ENCODE results near the gene CLDN16.

CLDN16 gene

DNA sequence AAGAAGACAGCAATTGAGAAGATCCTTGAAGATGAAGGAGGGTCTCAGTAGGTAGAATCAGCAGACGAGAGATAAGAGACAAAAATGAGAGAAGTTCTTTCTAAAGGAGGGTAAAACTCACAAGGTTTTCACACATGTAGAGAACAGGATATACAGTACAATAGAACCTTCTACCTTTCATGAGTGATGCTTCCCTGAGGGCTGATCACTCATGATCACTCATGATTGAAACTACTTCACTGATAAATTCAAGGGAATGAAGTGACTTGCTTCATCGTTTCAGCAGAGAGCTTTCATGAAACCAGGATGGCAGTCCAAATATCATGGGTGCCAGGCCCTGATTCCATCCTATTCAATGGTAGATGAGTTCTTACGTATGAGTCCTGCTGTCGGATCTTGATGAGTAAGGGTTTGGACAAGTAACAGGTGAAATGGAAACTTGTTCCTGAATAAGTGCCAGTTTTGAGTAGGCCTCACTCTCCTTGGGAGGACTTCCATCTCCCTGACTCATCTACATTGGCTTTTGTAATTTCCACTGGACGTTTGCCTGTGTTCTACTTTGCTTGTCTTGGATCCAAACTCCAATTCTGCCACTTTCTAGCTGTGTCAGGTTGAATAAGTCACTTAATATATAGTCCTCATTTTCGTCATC is 9.6 kb upstream of the CLDN16 start:
- FAIRE-seq: no peak
- DNase-seq (ENCODE audit: extremely low spot score, insufficient read length, low read depth): no peak

DNA sequence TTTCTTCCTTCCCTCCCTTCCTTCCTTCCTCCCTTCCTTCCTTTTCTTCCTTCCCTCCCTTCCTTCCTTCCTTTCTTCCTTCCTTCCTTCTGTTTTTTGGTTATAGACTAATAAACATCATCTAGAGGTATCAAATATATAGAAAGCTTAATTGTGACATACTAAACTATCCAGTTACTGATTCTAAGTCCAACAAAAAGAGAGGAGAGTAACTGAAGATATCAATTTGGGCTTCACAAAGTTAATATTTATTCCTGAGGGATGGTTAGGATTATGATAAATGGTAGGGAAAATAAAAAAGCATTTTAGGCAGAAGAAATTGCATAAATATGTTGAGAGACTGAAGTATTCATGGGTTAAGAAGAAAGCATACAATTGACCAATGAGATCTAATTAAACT is 7.8 kb upstream of the CLDN16 start:
- no peak for DNase-seq (ENCODE audit: extremely low spot score, insufficient read length, low read depth)

DNA sequence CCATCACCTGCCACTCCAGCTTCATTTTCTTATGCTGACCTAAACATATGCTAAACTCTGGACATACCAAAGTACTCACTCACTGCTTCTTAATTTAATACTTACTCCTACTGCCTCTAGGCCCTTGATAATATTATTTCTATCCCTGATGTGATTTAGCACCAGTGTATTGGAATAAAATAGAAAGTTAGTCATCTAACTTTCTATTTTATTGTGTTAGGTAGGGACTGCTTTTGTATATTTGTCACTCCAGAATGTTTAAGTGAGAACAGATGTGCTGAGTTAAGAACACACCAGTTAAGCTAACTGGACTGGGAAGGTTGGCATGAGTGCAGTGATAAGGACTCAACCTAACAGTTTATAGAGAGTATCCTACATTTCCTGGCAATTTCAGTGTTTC is 6.5 kb upstream of the CLDN16 start:
- FAIRE-seq: no peak
- no peak for DNase-seq (ENCODE audit: extremely low spot score, insufficient read length, low read depth)

More for the DNA sequence above, 7.8 kb upstream of the CLDN16 start:
- FAIRE-seq: no peak

DNA sequence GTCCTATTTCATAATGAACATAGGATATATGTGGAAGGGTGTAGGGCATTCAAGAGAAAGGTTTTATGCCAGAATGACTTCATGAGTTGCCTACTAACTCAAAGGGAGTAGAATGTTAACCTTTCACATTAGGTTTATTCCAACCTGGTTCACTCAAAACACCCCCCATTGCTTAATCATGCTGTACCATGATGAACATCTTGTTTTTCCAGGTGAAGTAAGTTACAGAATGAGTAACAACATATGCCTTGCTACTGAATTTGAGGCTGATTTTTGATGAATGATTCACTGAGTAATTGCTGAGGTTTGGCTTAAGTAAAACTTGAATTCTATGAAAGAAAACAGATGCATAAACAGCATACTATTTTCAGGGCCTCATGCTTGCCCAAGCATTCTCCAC is 5.9 kb upstream of the CLDN16 start:
- DNase-seq (ENCODE audit: extremely low spot score, insufficient read length, low read depth): no peak

DNA sequence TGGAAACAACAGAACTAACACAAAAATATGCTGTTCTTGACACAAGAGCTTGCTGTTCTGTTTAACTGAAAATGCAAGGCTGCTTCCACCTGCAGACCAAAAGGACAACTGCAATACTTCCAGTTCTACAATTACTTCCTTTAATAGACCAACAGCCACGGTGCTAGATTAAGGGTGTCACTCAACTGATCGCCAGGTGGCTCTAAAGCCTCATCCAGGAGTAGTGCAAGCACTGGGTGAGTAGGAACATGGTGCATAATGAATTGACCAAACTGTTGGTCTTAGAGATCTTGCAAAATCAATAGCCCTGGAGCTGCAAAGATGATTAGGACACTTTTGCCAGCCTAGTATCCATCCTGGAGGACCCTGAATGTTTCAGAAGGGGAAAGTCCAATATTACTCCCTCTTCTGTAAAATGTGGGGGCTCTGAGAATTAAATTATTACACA is 3.6 kb upstream of the CLDN16 start:
- peak; percentile 3 for DNase-seq (ENCODE audit: extremely low spot score, insufficient read length, low read depth)
- FAIRE-seq: peak; percentile 77

More for the DNA sequence above, 5.9 kb upstream of the CLDN16 start:
- no peak for FAIRE-seq

DNA sequence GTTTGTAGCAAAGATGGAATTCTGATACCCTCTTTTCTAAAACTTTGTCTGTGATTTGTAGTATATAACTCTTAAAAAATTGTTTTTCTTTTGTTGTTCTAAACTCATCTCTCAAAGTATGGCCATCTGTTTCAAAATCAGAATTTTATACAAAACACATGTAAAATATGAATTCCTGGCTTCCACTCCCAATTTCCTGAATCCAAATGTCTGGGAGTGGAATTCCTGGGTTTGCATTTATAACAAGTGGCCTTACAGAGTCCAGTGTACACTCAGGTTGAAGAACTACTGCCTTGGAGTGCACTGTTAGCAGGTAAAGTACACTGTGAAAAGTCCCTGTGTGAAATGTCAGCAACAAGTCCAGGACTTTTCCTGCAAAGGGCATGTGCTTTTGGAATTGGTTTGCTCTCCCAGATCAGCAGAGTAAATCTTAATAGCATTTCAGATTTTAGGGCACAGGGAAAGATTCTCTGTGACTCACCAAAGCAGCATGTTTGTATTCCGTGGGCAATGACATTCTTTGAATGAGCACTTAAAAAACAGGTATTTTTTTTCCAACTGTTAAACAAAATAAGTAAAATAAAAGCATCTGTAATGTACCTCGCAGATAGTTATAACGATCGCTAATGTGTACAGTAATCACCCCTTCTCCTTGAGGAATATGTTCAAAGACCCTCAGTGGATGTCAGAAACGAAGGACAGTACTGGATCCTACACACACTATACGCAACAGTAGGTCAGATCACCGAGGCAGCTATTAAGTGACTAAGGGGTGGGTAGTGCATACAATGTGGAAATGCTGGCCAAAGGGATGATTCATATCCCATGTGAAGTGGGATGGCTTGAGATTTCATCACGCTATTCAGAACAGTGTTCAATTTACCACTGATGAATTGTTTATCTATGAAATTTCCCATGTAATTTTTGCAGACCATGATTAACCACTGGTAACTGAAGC is 2.0 kb upstream of the CLDN16 start:
- DNase-seq (ENCODE audit: extremely low spot score, insufficient read length, low read depth) (no peak), FAIRE-seq (no peak)

DNA sequence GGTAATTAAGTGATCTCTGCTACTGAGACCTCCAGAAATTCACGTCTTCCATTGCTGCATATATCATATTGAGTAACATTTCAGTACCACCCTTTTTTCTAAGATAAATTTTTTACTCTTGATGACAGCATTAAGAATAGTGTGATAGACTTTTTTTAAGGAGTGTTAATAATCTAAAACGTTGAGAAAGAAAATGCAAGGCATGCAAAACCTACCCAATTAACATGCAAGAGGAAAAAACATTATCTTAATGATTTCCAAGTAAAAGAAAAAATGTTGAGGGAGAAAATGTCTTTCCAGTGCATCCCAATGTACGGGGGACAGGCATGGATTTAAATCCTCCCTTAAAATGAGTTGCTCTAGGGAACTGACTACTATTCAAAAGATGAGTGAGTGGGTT is 740 bp downstream of the CLDN16 start:
- no peak for DNase-seq (ENCODE audit: extremely low spot score, insufficient read length, low read depth)
- FAIRE-seq: no peak

DNA sequence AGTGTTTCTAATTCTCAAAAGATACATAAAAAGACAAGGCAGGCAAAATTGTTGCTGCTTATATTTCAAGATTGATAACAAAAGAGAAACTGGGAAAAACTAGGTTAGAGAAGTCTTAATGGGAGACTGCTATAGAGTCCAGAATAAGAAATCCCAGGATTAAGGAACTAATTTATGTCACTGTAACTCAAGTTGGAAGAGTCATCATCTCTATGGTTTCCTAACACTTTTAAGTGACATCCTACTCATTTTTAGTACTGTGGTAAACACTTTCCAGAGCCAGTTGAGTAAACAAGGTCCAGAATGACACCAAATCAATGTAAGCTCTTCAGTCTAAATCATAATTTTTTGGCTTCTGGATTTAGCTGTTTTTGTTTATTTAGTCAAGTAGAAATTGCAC is 8.0 kb downstream of the CLDN16 start:
- no peak for DNase-seq (ENCODE audit: extremely low spot score, insufficient read length, low read depth)
- FAIRE-seq: no peak

DNA sequence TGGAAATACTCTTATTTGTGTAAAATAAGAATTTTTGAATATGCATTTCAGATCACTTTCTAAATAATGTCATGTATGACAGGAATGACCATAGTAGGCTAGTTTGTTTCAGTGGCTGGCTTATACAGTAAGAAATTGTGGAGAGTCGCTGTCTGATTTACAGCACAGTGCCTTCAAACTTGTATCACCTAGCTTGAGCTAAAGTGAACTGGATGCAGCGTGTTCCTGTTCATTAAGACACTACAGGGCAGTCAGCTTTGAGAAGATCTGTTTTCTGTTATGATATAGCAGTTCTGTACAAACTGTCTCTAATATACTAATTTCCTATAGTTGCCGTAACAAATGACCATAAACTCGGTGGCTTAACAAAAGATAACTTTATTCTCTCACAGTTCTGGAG is 9.9 kb downstream of the CLDN16 start:
- FAIRE-seq (no peak), DNase-seq (ENCODE audit: extremely low spot score, insufficient read length, low read depth) (no peak)

DNA sequence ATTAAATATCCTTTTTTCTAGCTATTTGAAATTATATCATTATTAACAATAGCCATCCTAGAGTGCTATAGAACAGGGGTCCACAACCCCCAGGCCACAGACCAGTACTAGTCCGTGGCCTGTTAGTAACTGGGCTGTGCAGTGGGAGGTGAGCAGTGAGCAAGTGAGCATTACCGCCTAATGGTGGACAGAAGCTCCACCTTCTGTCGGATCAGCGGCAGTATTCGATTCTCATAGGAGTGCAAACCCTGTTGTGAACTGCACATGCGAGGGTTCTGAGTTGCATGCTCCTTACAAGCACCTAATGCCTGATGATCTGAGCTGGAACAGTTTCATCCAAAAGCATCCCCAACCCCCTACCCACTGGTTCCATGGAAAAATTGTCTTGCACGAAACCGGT is 11.7 kb downstream of the CLDN16 start:
- DNase-seq (ENCODE audit: extremely low spot score, insufficient read length, low read depth): no peak
- no peak for FAIRE-seq

DNA sequence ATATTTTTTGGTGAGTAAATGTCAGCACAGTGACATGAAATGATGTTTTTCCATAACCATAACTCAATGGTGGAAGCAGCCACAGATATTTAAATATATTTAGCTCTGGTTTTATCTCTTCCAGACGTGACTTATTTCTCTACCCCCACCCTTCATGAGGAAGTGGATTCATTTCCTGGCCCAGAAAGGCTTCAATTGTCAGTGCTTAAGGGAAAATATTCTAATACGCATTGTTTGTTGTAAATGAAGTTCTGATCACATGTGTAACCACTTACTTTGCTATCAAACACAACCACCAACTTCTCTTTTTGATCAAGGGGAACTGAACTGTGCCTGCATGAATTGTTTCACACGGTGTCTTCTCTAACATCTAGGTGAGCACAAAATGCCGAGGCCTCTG is 14.0 kb downstream of the CLDN16 start:
- FAIRE-seq: no peak

DNA sequence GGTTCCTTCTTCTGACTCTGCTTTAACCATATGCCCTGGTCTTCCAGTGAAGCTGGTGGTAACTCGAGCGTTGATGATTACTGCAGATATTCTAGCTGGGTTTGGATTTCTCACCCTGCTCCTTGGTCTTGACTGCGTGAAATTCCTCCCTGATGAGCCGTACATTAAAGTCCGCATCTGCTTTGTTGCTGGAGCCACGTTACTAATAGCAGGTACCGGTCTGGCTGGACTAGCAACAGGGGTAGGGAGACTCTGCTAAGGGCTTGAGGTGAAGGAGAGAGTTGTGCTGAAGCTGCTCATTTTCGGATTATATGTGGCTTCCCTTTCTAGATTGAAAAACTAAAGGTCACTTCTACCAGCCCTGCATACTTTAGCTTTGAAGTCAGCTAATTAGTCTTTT is 16.8 kb downstream of the CLDN16 start:
- FAIRE-seq (no peak), DNase-seq (ENCODE audit: extremely low spot score, insufficient read length, low read depth) (no peak)

More for the DNA sequence above, 14.0 kb downstream of the CLDN16 start:
- DNase-seq (ENCODE audit: extremely low spot score, insufficient read length, low read depth): no peak

DNA sequence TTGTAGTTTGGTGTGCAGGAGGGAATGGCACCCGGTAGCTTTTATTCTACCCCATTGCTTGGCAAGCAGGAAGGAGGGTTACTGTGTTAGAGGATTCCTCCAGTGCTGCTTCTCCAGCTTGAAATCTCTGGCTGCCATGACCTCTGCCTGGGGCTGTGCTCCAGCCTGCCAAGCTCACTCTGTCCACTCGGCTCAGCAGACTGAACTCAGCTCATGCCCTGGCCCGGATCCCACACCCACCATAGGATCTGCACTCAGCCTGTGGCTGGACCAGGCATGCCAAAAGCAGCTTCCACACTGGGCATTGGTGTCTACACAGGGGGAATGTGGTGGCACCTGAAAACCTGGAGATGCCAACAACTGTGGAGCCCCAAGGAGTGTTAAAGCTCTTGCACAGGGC is 26.3 kb downstream of the CLDN16 start:
- FAIRE-seq: no peak
- no peak for DNase-seq (ENCODE audit: extremely low spot score, insufficient read length, low read depth)

DNA sequence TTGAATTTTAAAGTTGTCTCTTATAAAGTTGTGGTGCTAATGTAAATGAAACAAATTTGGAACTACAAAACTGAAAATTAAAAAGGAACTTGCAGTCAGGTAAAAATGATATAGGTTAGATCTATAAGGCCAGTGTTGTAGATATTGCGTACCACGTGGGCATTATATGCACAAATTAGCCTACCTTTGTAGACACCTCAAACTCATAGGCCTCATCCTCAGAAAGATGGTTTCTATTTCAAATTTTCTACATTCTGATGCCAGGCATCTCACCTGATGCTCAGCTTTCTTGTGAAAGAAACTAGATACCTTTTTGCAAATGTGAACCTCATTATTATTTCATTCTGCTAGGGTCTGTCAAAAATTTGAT is 36.1 kb downstream of the CLDN16 start:
- no peak for DNase-seq (ENCODE audit: extremely low spot score, insufficient read length, low read depth)
- no peak for FAIRE-seq

DNA sequence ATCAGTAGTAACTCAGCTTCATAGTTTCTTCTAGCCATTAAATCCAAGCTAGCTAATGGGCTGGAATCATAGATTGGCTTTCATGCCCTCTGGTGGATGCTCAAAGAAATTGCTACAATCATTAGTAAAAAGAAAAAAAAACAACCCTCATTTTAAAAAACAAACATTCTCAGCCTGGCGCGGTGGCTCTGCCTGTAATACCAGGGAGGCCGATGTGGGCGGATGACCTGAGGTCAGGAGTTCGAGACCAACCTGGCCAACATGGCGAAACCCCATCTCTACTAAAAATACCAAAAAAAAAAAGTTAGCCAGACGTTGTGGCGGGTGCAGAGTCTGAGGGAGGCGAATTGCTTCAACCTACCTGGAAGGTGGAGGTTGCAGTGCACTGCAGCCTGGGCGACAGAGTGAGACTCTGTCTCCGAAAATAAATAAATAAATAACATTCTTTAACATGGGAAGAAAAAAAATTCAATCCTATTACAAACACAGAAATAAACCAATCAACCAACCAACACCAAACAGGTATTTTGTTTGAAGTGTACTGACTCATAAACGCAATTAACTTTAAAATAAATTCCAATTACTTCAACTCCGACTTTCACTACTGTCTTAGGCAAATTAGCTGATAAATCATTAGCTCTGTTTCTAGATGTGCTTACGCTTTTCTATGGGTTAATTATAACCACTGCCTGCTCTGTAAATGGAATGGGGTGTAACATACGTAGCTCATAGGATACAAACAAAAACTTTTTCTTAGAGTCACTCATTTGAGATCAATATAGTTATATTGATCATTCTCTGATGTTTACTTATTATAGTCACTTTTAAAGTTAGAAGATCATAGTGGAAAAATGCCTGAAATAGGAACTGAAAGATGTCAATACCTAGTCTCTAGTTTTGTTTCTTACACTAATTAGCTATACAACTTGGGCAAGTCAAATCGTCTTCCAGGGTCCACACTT is 36.8 kb downstream of the CLDN16 start:
- FAIRE-seq (peak; percentile 83), DNase-seq (ENCODE audit: extremely low spot score, insufficient read length, low read depth) (peak; percentile 14)

DNA sequence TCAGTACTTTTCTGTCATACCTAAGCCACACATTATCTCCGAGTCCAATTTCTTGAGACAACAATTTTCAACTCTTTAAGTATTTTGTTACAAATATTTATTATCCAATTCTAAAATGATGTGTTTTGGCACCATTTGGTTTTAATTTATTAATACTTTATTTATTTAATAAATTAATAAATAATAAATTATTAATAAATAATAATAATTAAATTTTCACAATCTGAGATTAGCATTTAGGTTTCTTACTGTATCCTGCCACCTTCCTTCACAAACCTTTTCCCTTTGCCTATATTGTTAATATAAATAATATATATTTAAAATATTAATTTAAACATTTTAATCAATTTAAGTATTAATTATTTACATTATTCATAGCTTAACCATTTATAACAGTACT is 37.9 kb downstream of the CLDN16 start:
- no peak for DNase-seq (ENCODE audit: extremely low spot score, insufficient read length, low read depth)
- no peak for FAIRE-seq

DNA sequence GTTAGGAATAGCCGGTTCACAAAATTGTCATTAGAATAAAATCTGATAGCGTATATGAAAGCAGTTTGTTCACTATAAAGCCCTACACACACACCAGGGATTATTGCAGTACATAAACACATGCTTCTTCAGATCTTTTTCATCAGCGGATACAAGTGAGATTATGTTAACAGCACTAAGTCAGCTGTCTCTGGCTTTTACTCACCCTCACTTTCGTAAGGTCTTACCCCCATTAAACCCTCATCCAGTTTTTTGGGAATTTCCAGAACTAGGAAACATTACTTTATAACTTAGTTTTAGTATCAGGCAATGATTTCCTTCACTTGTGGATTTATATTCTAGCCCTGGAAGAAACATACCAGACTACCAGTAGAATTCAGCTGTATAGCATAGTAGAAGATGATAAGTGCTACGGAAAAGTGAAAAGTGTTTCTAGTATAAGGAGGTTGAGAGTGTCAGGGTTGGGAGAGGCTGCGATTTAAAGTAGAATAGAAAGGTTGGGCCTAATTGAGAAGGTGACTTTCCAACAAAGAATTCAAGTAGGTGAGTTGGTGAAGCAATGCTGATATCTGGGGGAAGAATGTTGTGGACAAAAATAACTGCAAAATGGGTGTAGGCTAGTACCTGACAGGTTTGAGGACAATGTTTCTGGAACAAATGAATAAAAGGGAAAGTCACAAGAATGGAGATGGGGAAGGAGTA is 39.0 kb downstream of the CLDN16 start:
- FAIRE-seq: no peak
- DNase-seq (ENCODE audit: extremely low spot score, insufficient read length, low read depth): no peak

DNA sequence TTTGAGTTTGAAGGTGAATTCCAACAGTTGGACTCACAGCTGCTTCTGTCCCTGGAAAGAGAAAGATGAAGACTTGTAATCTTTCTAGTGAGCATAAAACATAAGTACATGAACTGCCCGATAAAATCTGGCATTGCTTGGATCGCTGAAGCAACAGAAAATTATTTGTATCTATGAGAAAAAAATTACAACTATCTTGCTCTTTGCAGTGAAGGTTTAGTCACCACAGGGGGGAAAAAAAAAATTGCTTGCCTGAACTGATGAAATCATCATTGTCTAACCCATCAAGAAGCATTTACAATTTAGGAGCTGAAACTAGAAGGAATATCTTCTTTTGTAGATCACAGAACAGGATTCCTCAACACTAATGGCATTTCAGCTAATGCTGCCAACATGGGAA is 41.7 kb downstream of the CLDN16 start:
- FAIRE-seq: no peak
- no peak for DNase-seq (ENCODE audit: extremely low spot score, insufficient read length, low read depth)

DNA sequence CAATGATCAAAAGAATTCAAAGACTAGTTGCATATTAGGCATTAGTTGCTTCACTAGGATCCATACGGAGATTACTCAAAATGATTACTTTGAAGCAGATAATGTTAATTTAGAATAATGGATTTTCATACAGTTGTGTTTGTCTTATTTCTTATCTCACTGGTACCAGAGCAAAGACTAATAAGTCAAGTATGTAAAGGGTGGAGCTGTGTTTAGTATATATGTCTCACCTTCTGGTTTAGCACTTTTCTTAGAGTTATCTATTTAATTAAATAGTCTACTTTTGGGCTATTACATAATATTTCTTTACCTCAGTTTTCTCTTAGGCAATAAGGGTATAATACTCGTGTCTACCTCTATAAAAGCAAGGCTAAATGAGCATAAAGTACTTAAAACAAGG is 42.9 kb downstream of the CLDN16 start:
- DNase-seq (ENCODE audit: extremely low spot score, insufficient read length, low read depth) (no peak), FAIRE-seq (no peak)

DNA sequence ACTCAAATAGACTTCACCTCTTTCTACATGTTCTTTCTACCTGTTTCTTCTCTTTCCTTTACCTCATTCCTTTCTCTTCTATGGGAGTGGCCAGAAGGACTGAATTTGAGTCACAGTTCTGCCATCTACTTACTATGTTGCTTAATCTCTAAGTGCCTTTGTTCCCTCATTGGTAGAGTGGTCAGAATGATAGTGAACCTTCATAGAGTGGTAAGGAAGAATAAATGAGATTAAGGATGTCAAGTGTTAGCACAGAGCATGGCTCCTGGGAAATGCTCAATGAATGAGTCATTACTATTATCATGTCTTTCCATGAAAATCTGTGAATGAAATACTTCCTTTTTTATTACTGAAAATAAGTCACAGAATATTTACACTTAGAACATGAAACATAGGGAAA is 44.3 kb downstream of the CLDN16 start:
- DNase-seq (ENCODE audit: extremely low spot score, insufficient read length, low read depth) (no peak), FAIRE-seq (no peak)

All from GM18507 (cell line).